ENCODE results near the gene EHBP1.

EHBP1 gene

GRCh38 chr2:62705007-62705829 lies at the start of gene EHBP1:
EHBP1 (plus strand) TSS chr2:62705713; CDS start chr2:62707192, 1,479 bp downstream.
- DNase-seq (ENCODE audit: low read depth in 1 of 2, low spot score in 1 of 2): peak; percentile 96 to 97

GRCh38 chr2:62657783-62658182 lies 47.7 kb upstream of the EHBP1 start:
- DNase-seq (ENCODE audit: low read depth in 1 of 2, low spot score in 1 of 2): no peak

- no peak for DNase-seq (ENCODE audit: low read depth in 1 of 2, low spot score in 1 of 2)
Observed at GRCh38 chr2:62658891-62659290, 46.6 kb upstream of the EHBP1 start.

GRCh38 chr2:62660087-62660486 lies 45.4 kb upstream of the EHBP1 start:
- no peak for DNase-seq (ENCODE audit: low read depth in 1 of 2, low spot score in 1 of 2)

- no peak for DNase-seq (ENCODE audit: low read depth in 1 of 2, low spot score in 1 of 2)
Observed at GRCh38 chr2:62660582-62661262, 44.8 kb upstream of the EHBP1 start.

- DNase-seq (ENCODE audit: low read depth in 1 of 2, low spot score in 1 of 2): no peak
Observed at GRCh38 chr2:62661263-62661635, 44.3 kb upstream of the EHBP1 start.

- DNase-seq (ENCODE audit: low read depth in 1 of 2, low spot score in 1 of 2): no peak
Observed at GRCh38 chr2:62662131-62662530, 43.4 kb upstream of the EHBP1 start.

GRCh38 chr2:62662554-62662953 lies 43.0 kb upstream of the EHBP1 start:
- DNase-seq (ENCODE audit: low read depth in 1 of 2, low spot score in 1 of 2): no peak

- no peak for DNase-seq (ENCODE audit: low read depth in 1 of 2, low spot score in 1 of 2)
Observed at GRCh38 chr2:62663411-62663810, 42.1 kb upstream of the EHBP1 start.

GRCh38 chr2:62663920-62664795 lies 41.4 kb upstream of the EHBP1 start:
- no peak for DNase-seq (ENCODE audit: low read depth in 1 of 2, low spot score in 1 of 2)

GRCh38 chr2:62665446-62665845 lies 40.1 kb upstream of the EHBP1 start:
- DNase-seq (ENCODE audit: low read depth in 1 of 2, low spot score in 1 of 2): no peak

- no peak for DNase-seq (ENCODE audit: low read depth in 1 of 2, low spot score in 1 of 2)
Observed at GRCh38 chr2:62669180-62669579, 36.3 kb upstream of the EHBP1 start.

GRCh38 chr2:62672601-62673000 lies 32.9 kb upstream of the EHBP1 start:
- no peak for DNase-seq (ENCODE audit: low read depth in 1 of 2, low spot score in 1 of 2)

- no peak for DNase-seq (ENCODE audit: low read depth in 1 of 2, low spot score in 1 of 2)
Observed at GRCh38 chr2:62675062-62675461, 30.5 kb upstream of the EHBP1 start.

- DNase-seq (ENCODE audit: low read depth in 1 of 2, low spot score in 1 of 2): no peak
Observed at GRCh38 chr2:62685256-62685655, 20.3 kb upstream of the EHBP1 start.

- DNase-seq (ENCODE audit: low read depth in 1 of 2, low spot score in 1 of 2): no peak
Observed at GRCh38 chr2:62686012-62686685, 19.4 kb upstream of the EHBP1 start.

GRCh38 chr2:62687636-62688035 lies 17.9 kb upstream of the EHBP1 start:
- DNase-seq (ENCODE audit: low read depth in 1 of 2, low spot score in 1 of 2): no peak

GRCh38 chr2:62688771-62689170 lies 16.7 kb upstream of the EHBP1 start:
- DNase-seq (ENCODE audit: low read depth in 1 of 2, low spot score in 1 of 2): no peak

GRCh38 chr2:62691186-62691585 lies 14.3 kb upstream of the EHBP1 start:
- DNase-seq (ENCODE audit: low read depth in 1 of 2, low spot score in 1 of 2): no peak

GRCh38 chr2:62692225-62692624 lies 13.3 kb upstream of the EHBP1 start:
- no peak for DNase-seq (ENCODE audit: low read depth in 1 of 2, low spot score in 1 of 2)

GRCh38 chr2:62698653-62699052 lies 6.9 kb upstream of the EHBP1 start:
- DNase-seq (ENCODE audit: low read depth in 1 of 2, low spot score in 1 of 2): no peak
